H1 (cell line): ENCODE measurements around the gene CLIC1. TPM values are rescaled to one million over a fixed set of nuclear protein-coding genes. Genes with fewer than 3 reads are reported as not detected.

ENCODE experiments used
- CTCF ChIA-PET: fragments of 300-600 bp; sonication (Branson Sonifier 250); formaldehyde crosslinking; loops from one replicate; lab custom pipeline; 2021; ENCODE audit not compliant: partially characterized antibody; lab: Charles Lee
- POLR2A ChIA-PET: fragments of 300-600 bp; sonication (Branson Sonifier 250); formaldehyde crosslinking; loops from one replicate; lab custom pipeline; 2021; ENCODE audit warnings: inconsistent platforms; ENCODE audit not compliant: partially characterized antibody; lab: Charles Lee
- DNase-seq, 2 experiments: peaks; one replicate each; pipeline versions ENCODE4 v3.0.0 to v3.0.0-alpha.2; 2010 to 2022; ENCODE audit warnings: low spot score in 2 of 2, low read depth in 1 of 2, mixed read lengths in 1 of 2
- FAIRE-seq: peaks from 2 replicates; lab custom pipeline; 2011; peaks lifted over from hg19 to GRCh38; lab: Jason Lieb, UNC
- H2AFZ ChIP-seq: 2 replicates; pipeline ENCODE4 v1.8.1; 2012; ENCODE audit warnings: low read length, inconsistent platforms
- H2AK5ac ChIP-seq: 2 replicates; pipeline ENCODE4 v1.6.1; 2013; ENCODE audit warnings: low read depth, low read length
- H2BK120ac ChIP-seq: replicated peaks from 2 replicates; pipeline ENCODE3; 2013; ENCODE audit warnings: low read depth, low read length, inconsistent platforms
- H2BK12ac ChIP-seq: 2 replicates; pipeline ENCODE4 v1.6.1; 2013; ENCODE audit warnings: low read depth, low read length
- H2BK15ac ChIP-seq: 2 replicates; pipeline ENCODE4 v1.6.1; 2013; ENCODE audit warnings: low read length
- H2BK20ac ChIP-seq: 2 replicates; pipeline ENCODE4 v1.6.1; 2013; ENCODE audit warnings: low read length
- H2BK5ac ChIP-seq: 2 replicates; pipeline ENCODE4 v1.6.1; 2013; ENCODE audit warnings: low read depth, low read length
- H3K14ac ChIP-seq: 2 replicates; pipeline ENCODE4 v1.6.1; 2013; ENCODE audit warnings: inconsistent platforms; ENCODE audit not compliant: insufficient read length
- H3K18ac ChIP-seq: 2 replicates; pipeline ENCODE4 v1.6.1; 2013; ENCODE audit warnings: low read length; ENCODE audit errors: extremely low read depth
- H3K23ac ChIP-seq: 2 replicates; pipeline ENCODE4 v1.6.1; 2013; ENCODE audit warnings: inconsistent platforms; ENCODE audit not compliant: insufficient read length
- H3K23me2 ChIP-seq: 2 replicates; pipeline ENCODE4 v1.6.1; 2013; ENCODE audit warnings: low read depth, low read length
- H3K27ac ChIP-seq: 2 replicates; pipeline ENCODE4 v1.6.1; 2011; ENCODE audit warnings: low read depth, low read length, inconsistent platforms
- H3K27me3 ChIP-seq, 4 experiments: replicated peaks in 1 of 4; 1 replicate in 1 of 4; 2 replicates in 3 of 4; pipeline versions ENCODE4 v1.6.1 to v1.8.1; 2011 to 2013; ENCODE audit warnings: low read length in 3 of 4, mild to moderate bottlenecking in 3 of 4, inconsistent platforms in 2 of 4, mixed read lengths in 2 of 4, moderate library complexity in 1 of 4; ENCODE audit not compliant: control insufficient read depth in 3 of 4, insufficient read depth in 3 of 4; ENCODE audit errors: extremely low read depth in 1 of 4
- H3K36me3 ChIP-seq, 4 experiments: 2 replicates each; pipeline versions ENCODE4 v1.6.1 to v1.8.1; 2011 to 2013; ENCODE audit warnings: mild to moderate bottlenecking in 4 of 4, low read length in 3 of 4, moderate library complexity in 2 of 4, control low read depth in 1 of 4, inconsistent platforms in 1 of 4; ENCODE audit not compliant: insufficient read depth in 4 of 4, control insufficient read depth in 2 of 4
- H3K4ac ChIP-seq: replicated peaks from 2 replicates; pipeline ENCODE3; 2013; ENCODE audit warnings: low read length, low read depth, mixed read lengths, inconsistent platforms; ENCODE audit not compliant: insufficient read length
- H3K4me1 ChIP-seq, 4 experiments: replicated peaks in 1 of 4; 1 replicate in 1 of 4; 2 replicates in 3 of 4; pipeline versions ENCODE4 v1.6.1 to v1.8.1; 2011 to 2013; ENCODE audit warnings: low read length in 3 of 4, inconsistent platforms in 2 of 4, mixed read lengths in 1 of 4; ENCODE audit not compliant: insufficient read depth in 4 of 4, control insufficient read depth in 3 of 4
- H3K4me2 ChIP-seq, 2 experiments: 2 replicates each; pipeline versions ENCODE4 v1.6.1 to v1.8.1; 2011 to 2013; ENCODE audit warnings: low read depth in 2 of 2, low read length in 2 of 2, control low read depth in 1 of 2, inconsistent platforms in 1 of 2, mild to moderate bottlenecking in 1 of 2; ENCODE audit not compliant: insufficient read depth in 1 of 2
- H3K4me3 ChIP-seq, 4 experiments: fragments of 200-600, 300-600 bp in 1 of 4; sonication (generic), shearing (Covaris generic), sonication (Bioruptor Twin) in 1 of 4; 2 replicates each; pipeline versions ENCODE4 v1.5.1 to v1.8.1; 2011 to 2016; ENCODE audit warnings: low read length in 4 of 4, low read depth in 3 of 4, control low read depth in 2 of 4, inconsistent platforms in 2 of 4, mild to moderate bottlenecking in 2 of 4, mixed read lengths in 1 of 4, moderate library complexity in 1 of 4; ENCODE audit not compliant: insufficient read depth in 2 of 4; ENCODE audit errors: extremely low read depth in 1 of 4
- H3K56ac ChIP-seq: replicated peaks from 2 replicates; pipeline ENCODE3; 2013; ENCODE audit warnings: low read depth, mild to moderate bottlenecking, mixed read lengths, low read length, inconsistent platforms; ENCODE audit not compliant: insufficient read length
- H3K79me1 ChIP-seq: 2 replicates; pipeline ENCODE4 v1.6.1; 2013; ENCODE audit warnings: low read depth, low read length, control low read depth
- H3K79me2 ChIP-seq, 2 experiments: 2 replicates each; pipeline versions ENCODE4 v1.6.1 to v1.8.1; 2012 to 2013; ENCODE audit warnings: low read length in 2 of 2, mild to moderate bottlenecking in 2 of 2, inconsistent platforms in 1 of 2; ENCODE audit not compliant: insufficient read depth in 2 of 2, control insufficient read depth in 1 of 2
- H3K9ac ChIP-seq, 4 experiments: replicated peaks in 1 of 4; 1 replicate in 1 of 4; 2 replicates in 3 of 4; pipeline versions ENCODE4 v1.6.1 to v1.8.1; 2011 to 2013; ENCODE audit warnings: low read depth in 3 of 4, low read length in 3 of 4, control low read depth in 2 of 4, mild to moderate bottlenecking in 2 of 4, moderate library complexity in 2 of 4, inconsistent platforms in 1 of 4; ENCODE audit errors: extremely low read depth in 1 of 4
- H3K9me3 ChIP-seq, 2 experiments: 2 replicates each; pipeline versions ENCODE4 v1.6.1 to v1.8.1; 2012 to 2013; ENCODE audit warnings: mild to moderate bottlenecking in 2 of 2, moderate library complexity in 2 of 2, control low read depth in 1 of 2, inconsistent platforms in 1 of 2, low read depth in 1 of 2, low read length in 1 of 2, mixed read lengths in 1 of 2; ENCODE audit not compliant: insufficient read depth in 2 of 2
- H4K20me1 ChIP-seq, 2 experiments: replicated peaks in 1 of 2; 2 replicates each; pipeline versions ENCODE3 to v1.8.1; 2011 to 2013; ENCODE audit warnings: inconsistent platforms in 2 of 2, low read length in 2 of 2, mild to moderate bottlenecking in 1 of 2; ENCODE audit not compliant: insufficient read depth in 2 of 2, control insufficient read depth in 1 of 2
- H4K5ac ChIP-seq: 2 replicates; pipeline ENCODE4 v1.6.1; 2013; ENCODE audit warnings: low read length, low read depth, mixed read lengths, inconsistent platforms; ENCODE audit not compliant: insufficient read length
- H4K8ac ChIP-seq: 2 replicates; pipeline ENCODE4 v1.8.0; 2013; ENCODE audit warnings: mild to moderate bottlenecking, moderate library complexity, low read length, inconsistent platforms; ENCODE audit not compliant: insufficient read depth; ENCODE audit errors: extremely low read depth
- H4K91ac ChIP-seq: replicated peaks from 2 replicates; pipeline ENCODE3; 2013; ENCODE audit warnings: low read length, mixed read lengths, inconsistent platforms; ENCODE audit not compliant: insufficient read length
- ZNF274 ChIP-seq: IDR thresholded peaks from 2 replicates; pipeline ENCODE4 v1.7.0; 2012; ENCODE audit warnings: low read length, borderline replicate concordance; ENCODE audit errors: extremely low read depth
- whole genome bisulfite sequencing, 2 experiments: shearing (Covaris generic) in 1 of 2; methylation state at CpG; one replicate each; pipeline versions ENCODE4 v1.1.6 to v1.1.7; 2013 to 2015; ENCODE audit warnings: low lambda C conversion rate in 2 of 2, mixed read lengths in 2 of 2, inconsistent platforms in 1 of 2, low coverage in 1 of 2, missing lambda C conversion rate in 1 of 2; ENCODE audit not compliant: insufficient replicate concordance in 2 of 2, insufficient coverage in 1 of 2, insufficient read length in 1 of 2; ENCODE audit errors: extremely low coverage in 1 of 2, missing lambda C conversion rate in 1 of 2; 5-methylcytosine and 5-hydroxymethylcytosine counted together
- polyA plus RNA-seq, 7 experiments: library from polyadenylated mRNA; depleted of rRNA in 3 of 7; stranded (reverse) in 5 of 7; unstranded in 2 of 7; fragments of >200 nt in 5 of 7; fragments of 200-250 nt in 2 of 7; gene quantifications; 1 replicate in 5 of 7; 2 replicates in 1 of 7; 4 replicates in 1 of 7; pipeline versions ENCODE4 v1.2.1 to v1.2.3, GENCODE V29; 2011 to 2013; ENCODE audit warnings: missing spikeins in 2 of 7, mixed read lengths in 2 of 7
- total RNA-seq: library from RNA; stranded (reverse); fragmentation: NEBNext Ultra II Directional; extraction: Animal tissue kit (Norgen Biotek cat#: 25700); gene quantifications from 2 replicates; pipeline ENCODE4 v1.2.1, GENCODE V29; 2021
- TF ChIP-seq, protein P1 (sequence below): IDR thresholded peaks from 2 replicates; pipeline ENCODE4 v1.6.1; 2011; ENCODE audit warnings: low read length, improper control_type of control experiment

Gene CLIC1
- total and polyA plus RNA-seq, 2 of the 8 experiments (the other 6 are each of a cell fraction or from before 2014, with no cell fraction given), result 250 to 277 TPM

DNA sequence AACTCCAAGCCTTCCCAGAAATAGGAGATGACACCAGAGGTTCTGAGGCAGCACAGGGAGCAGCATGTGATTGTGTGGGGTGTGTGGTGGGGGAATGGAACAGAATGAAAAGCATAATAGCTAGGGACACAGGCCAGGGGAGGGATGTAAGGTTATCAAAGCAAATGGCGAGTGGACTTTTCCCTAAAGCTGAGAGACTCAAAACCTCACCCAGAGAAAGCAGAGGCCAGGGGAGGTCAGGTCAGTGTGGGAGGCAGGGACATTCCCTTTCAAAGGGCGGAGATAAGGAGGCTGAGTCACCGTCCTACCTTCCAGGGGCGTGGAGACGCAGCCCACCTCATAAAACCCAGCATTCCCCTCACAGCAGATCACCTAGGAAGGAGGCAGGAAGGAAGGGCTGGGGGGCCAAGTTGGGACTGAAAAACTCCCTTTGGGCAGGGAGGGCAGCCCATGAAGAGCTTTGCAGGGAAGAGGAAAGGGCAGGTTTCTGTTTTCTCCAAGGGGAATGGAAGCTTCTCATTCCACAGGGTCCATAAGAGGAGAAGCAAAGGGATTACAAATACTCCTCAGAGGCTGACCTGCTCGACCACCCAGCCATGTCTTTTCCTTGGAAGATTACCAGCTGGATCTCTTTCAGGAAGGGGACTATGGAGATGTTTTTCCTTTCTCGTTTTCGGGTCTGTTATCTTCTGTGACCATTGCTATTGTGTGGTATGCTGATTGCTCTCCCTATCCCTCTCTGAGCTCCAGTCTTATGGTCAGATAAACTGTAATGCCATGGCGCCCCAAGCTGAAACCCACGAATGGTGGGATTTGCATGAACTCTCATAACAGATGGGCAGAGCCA is 45.9 kb downstream of the CLIC1 start:
- POLR2A ChIA-PET, result interaction anchor here (0.7 to 6.6 kb wide), 11 partner anchors 9 to 58 kb away, joined by 3 to 33 read pairs (median 4); partner anchors contain the start of genes ABHD16A, BAG6, CLIC1 and GPANK1
- H2BK12ac ChIP-seq, result no peak overlapping the region
- H3K27ac ChIP-seq, result no peak overlapping the region
- H3K79me1 ChIP-seq, result no peaks in the 10 kb centered on the region
- H3K36me3 ChIP-seq, result peaks cover 7 to 28% (median 18%) of the 10 kb centered on the region in 4 experiments; a peak in 5 of 8 replicates
- H2AFZ ChIP-seq, result no peak overlapping the region
- no peaks in the 10 kb centered on the region for H3K79me2 ChIP-seq
- H2BK15ac ChIP-seq, result no peak overlapping the region
- DNase-seq, result no peak
- no peaks in the 10 kb centered on the region for H3K9me3 ChIP-seq
- no peak overlapping the region for H3K4me3 ChIP-seq
- WGBS, 2 experiments, result 88% methylated on average over 10 of the region's 10 CpGs; no CpG with 5 or more reads in 1 of the 2 experiments
- H2BK20ac ChIP-seq, result no peak overlapping the region
- no peaks in the 10 kb centered on the region for H4K20me1 ChIP-seq
- no peak overlapping the region for H3K14ac ChIP-seq
- H3K4ac ChIP-seq, result no peak overlapping the region
- no peak for TF ChIP-seq ZNF274
- TF ChIP-seq, protein P1, sequence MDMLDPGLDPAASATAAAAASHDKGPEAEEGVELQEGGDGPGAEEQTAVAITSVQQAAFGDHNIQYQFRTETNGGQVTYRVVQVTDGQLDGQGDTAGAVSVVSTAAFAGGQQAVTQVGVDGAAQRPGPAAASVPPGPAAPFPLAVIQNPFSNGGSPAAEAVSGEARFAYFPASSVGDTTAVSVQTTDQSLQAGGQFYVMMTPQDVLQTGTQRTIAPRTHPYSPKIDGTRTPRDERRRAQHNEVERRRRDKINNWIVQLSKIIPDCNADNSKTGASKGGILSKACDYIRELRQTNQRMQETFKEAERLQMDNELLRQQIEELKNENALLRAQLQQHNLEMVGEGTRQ, result no peak
- TF ChIP-seq, all 59 proteins: peak for 0
- H3K18ac ChIP-seq, result no peak overlapping the region
- no peak overlapping the region for H4K91ac ChIP-seq
- H3K4me1 ChIP-seq, result peaks cover 0 to 1% (median 0%) of the 10 kb centered on the region in 4 experiments; a peak in 2 of 7 replicates
- H3K27me3 ChIP-seq, result no peaks in the 10 kb centered on the region
- H4K5ac ChIP-seq, result no peak overlapping the region
- no peaks in the 10 kb centered on the region for H3K23me2 ChIP-seq
- no peak overlapping the region for H4K8ac ChIP-seq
- CTCF ChIA-PET, result interaction anchor here (0.6 to 5.8 kb wide), 40 partner anchors 9 to 215 kb away, joined by 3 to 26 read pairs (median 4); partner anchors contain the start of genes ABHD16A, BAG6, C6orf47 and CSNK2B
- no peak overlapping the region for H2AK5ac ChIP-seq
- H3K4me2 ChIP-seq, result no peak overlapping the region
- H3K56ac ChIP-seq, result no peak overlapping the region
- H3K9ac ChIP-seq, result no peak overlapping the region
- H3K23ac ChIP-seq, result no peak overlapping the region
- no peak overlapping the region for H2BK5ac ChIP-seq
- no peak overlapping the region for H2BK120ac ChIP-seq
- FAIRE-seq, result no peak
